Thoracic aorta (tissue), 2 donors: Measurements from ENCODE around the gene LTBP1. TPM values are rescaled to one million over a fixed set of nuclear protein-coding genes. Genes with fewer than 3 reads are reported as not detected.

ENCODE experiments used
- ATAC-seq: fragments of 150-250 bp; one replicate; pipeline ENCODE4 v1.8.0; 2017; ENCODE audit warnings: low read depth; ENCODE audit not compliant: insufficient number of reproducible peaks, low FRiP score
- DNase-seq: peaks from one replicate; pipeline ENCODE4 v3.0.0-alpha.2; 2020; ENCODE audit warnings: low spot score
- H3K27ac ChIP-seq, 2 donors: fragments of 200-600 bp; sonication (generic); 1 replicate in 1 of 2; 2 replicates in 1 of 2; pipeline ENCODE4 v1.5.1; 2016; ENCODE audit warnings: mild to moderate bottlenecking in 2 of 2, moderate library complexity in 2 of 2
- H3K27me3 ChIP-seq: fragments of 200-600 bp; sonication (generic); replicated peaks from 2 replicates; pipeline ENCODE4 v1.6.0; 2016; ENCODE audit warnings: mild to moderate bottlenecking; ENCODE audit not compliant: insufficient read depth
- H3K36me3 ChIP-seq: fragments of 200-600 bp; sonication (generic); one replicate; pipeline ENCODE4 v1.5.1; 2016
- H3K4me1 ChIP-seq, 2 donors: fragments of 200-600 bp; sonication (generic); 1 replicate in 1 of 2; 2 replicates in 1 of 2; pipeline versions ENCODE4 v1.5.1 to v1.6.0; 2016; ENCODE audit warnings: low read depth in 2 of 2, mild to moderate bottlenecking in 1 of 2; ENCODE audit not compliant: control insufficient read depth in 1 of 2
- H3K4me3 ChIP-seq: fragments of 200-600 bp; sonication (generic); 2 replicates; pipeline ENCODE4 v1.5.1; 2016; ENCODE audit warnings: mild to moderate bottlenecking
- H3K9me3 ChIP-seq: fragments of 200-600 bp; sonication (generic); 2 replicates; pipeline ENCODE4 v1.5.1; 2016
- CTCF ChIP-seq: fragments of 200-600 bp; sonication (generic); IDR thresholded peaks from one replicate; pipeline ENCODE4 v1.5.1; 2019; ENCODE audit warnings: antibody characterized with exemption
- total RNA-seq, 2 donors: library from RNA; depleted of rRNA; stranded (reverse); fragments of >200 nt; gene quantifications; one replicate each; pipeline versions ENCODE4 v1.1.0 to v1.2.3, GENCODE V29; 2016

The LTBP1 gene
- total RNA-seq, 2 donors from 2014 or later: 584 to 786 TPM

GRCh38 chr2:33258387-33258786 is 311.6 kb downstream of the LTBP1 start:
- peaks cover 15% of the 10 kb centered on the region for H3K36me3 ChIP-seq
- no peak overlapping the region for H3K4me3 ChIP-seq
- DNase-seq: no peak
- no peak for TF ChIP-seq CTCF
- H3K4me1 ChIP-seq: peaks cover 9 to 48% of the 10 kb centered on the region in 2 donors
- H3K9me3 ChIP-seq: no peaks in the 10 kb centered on the region
- H3K27me3 ChIP-seq: no peaks in the 10 kb centered on the region
- H3K27ac ChIP-seq: peak overlapping the region; percentile 3 to 23
- no peak for ATAC-seq

GRCh38 chr2:33262097-33262496 is 315.3 kb downstream of the LTBP1 start:
- no peaks in the 10 kb centered on the region for H3K27me3 ChIP-seq
- no peak for ATAC-seq
- no peaks in the 10 kb centered on the region for H3K9me3 ChIP-seq
- H3K36me3 ChIP-seq: peaks cover 38% of the 10 kb centered on the region
- H3K27ac ChIP-seq: peak overlapping the region in 1 of 2 donors; percentile 0
- H3K4me1 ChIP-seq: peaks cover 5 to 59% of the 10 kb centered on the region in 2 donors
- no peak for DNase-seq
- no peak overlapping the region for H3K4me3 ChIP-seq
- TF ChIP-seq CTCF: no peak

- no peak overlapping the region for H3K4me3 ChIP-seq
- peaks cover 8 to 62% of the 10 kb centered on the region in 2 donors for H3K4me1 ChIP-seq
- DNase-seq: no peak
- H3K27ac ChIP-seq: peak overlapping the region; percentile 40 to 76
- H3K27me3 ChIP-seq: no peaks in the 10 kb centered on the region
- ATAC-seq: no peak
- no peak for TF ChIP-seq CTCF
- H3K36me3 ChIP-seq: peaks cover 43% of the 10 kb centered on the region
- no peaks in the 10 kb centered on the region for H3K9me3 ChIP-seq
Measured at GRCh38 chr2:33264766-33265165, 318.0 kb downstream of the LTBP1 start.

GRCh38 chr2:33265584-33266338 is 319.0 kb downstream of the LTBP1 start:
- DNase-seq (no peak), ATAC-seq (no peak)
- Histone ChIP-seq H3K36me3 (peaks cover 47% of the 10 kb centered on the region), H3K9me3 (no peaks in the 10 kb centered on the region), H3K27ac (peak overlapping the region; percentile 40 to 76), H3K27me3 (no peaks in the 10 kb centered on the region), H3K4me1 (peaks cover 8 to 62% of the 10 kb centered on the region in 2 donors), H3K4me3 (no peak overlapping the region)
- no peak for TF ChIP-seq CTCF

GRCh38 chr2:33266467-33266866 is 319.7 kb downstream of the LTBP1 start:
- DNase-seq: no peak
- Histone ChIP-seq H3K27ac (peak overlapping the region; percentile 40 to 76), H3K4me3 (no peak overlapping the region), H3K9me3 (no peaks in the 10 kb centered on the region), H3K4me1 (peaks cover 8 to 62% of the 10 kb centered on the region in 2 donors), H3K36me3 (peaks cover 47% of the 10 kb centered on the region), H3K27me3 (no peaks in the 10 kb centered on the region)
- no peak for ATAC-seq
- TF ChIP-seq CTCF: no peak
